ENCODE measurements around the gene MRPL54. TPM values are rescaled to one million over a fixed set of nuclear protein-coding genes. Genes with fewer than 3 reads are reported as not detected.

The MRPL54 gene
- polyA plus RNA-seq, 1 donor from 2014 or later: 74.7 TPM

DNA sequence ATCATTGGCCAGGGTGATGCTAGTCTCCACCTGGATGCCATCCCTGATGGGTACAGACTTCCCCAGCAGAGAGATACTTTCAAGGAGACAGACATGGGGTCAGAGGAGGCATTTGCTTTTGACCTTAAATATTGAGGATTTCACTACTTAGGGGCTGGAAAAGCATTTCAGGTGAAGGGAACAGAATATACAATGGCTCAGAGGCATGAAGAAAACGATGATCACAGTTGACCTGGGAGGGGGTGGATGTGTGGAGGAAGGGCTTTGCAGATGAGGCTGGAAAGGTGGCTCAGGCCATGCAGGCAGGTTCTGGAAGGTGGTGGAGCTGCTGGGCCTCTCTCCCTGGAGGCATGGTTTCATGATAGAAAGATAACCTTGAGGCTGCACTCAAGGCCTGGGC is 19.8 kb downstream of the MRPL54 start:
- TF ChIP-seq, protein P1, sequence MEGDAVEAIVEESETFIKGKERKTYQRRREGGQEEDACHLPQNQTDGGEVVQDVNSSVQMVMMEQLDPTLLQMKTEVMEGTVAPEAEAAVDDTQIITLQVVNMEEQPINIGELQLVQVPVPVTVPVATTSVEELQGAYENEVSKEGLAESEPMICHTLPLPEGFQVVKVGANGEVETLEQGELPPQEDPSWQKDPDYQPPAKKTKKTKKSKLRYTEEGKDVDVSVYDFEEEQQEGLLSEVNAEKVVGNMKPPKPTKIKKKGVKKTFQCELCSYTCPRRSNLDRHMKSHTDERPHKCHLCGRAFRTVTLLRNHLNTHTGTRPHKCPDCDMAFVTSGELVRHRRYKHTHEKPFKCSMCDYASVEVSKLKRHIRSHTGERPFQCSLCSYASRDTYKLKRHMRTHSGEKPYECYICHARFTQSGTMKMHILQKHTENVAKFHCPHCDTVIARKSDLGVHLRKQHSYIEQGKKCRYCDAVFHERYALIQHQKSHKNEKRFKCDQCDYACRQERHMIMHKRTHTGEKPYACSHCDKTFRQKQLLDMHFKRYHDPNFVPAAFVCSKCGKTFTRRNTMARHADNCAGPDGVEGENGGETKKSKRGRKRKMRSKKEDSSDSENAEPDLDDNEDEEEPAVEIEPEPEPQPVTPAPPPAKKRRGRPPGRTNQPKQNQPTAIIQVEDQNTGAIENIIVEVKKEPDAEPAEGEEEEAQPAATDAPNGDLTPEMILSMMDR (IDR thresholded peaks at IDR 0.05; ENCODE audit: poor library complexity, severe bottlenecking): no peak
- TF ChIP-seq RAD21 (conservative IDR thresholded peaks at IDR 0.05) (no peak), MXI1 (conservative IDR thresholded peaks at IDR 0.05; ENCODE audit: poor library complexity, severe bottlenecking) (no peak), TAF1 (IDR thresholded peaks at IDR 0.05; ENCODE audit: low read depth) (no peak)
- Histone ChIP-seq H3K79me2 (replicated peaks; ENCODE audit: insufficient read depth, low read length) (no peaks in the 10 kb centered on the region), H4K20me1 (ENCODE audit: insufficient read depth) (no peaks in the 10 kb centered on the region), H3K9ac (ENCODE audit: low read length) (no peak overlapping the region), H3K4me3 (ENCODE audit: low read length) (no peak overlapping the region), H3K9me2 (ENCODE audit: insufficient read depth, low read length) (no peaks in the 10 kb centered on the region), H3K9me3 (ENCODE audit: low read length) (peaks cover 5% of the 10 kb centered on the region), H3K27ac (ENCODE audit: low read length) (no peak overlapping the region), H3K27me3 (ENCODE audit: insufficient read depth, low read depth, low read length) (peaks cover 34% of the 10 kb centered on the region), H2AFZ (ENCODE audit: low read depth, low read length) (no peak overlapping the region), H3K36me3 (ENCODE audit: insufficient read depth, low read length) (no peaks in the 10 kb centered on the region), H3K4me2 (ENCODE audit: low read length) (no peak overlapping the region), H3F3A (ENCODE audit: insufficient read depth, low read length, poor library complexity, severe bottlenecking) (no peaks in the 10 kb centered on the region)

DNA sequence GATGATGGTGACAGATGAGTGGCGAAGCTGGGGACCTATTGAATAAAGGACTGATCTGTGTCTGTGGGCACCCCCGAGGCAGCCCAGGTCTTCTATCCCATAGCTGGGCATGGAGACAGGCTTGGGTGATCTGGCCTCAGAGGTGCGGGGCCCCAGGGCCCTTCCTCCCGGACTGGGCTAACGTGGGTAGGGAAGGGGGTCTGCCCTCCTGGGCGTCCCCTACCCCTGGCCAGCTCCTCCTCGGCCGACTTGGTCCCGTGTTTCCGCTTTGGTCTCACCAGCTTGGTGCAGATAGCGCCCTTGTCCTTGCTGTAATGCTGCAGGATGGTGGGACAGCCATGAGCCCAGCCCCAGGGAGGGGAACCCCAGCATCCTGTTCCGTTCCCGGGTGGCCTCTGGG is 20.4 kb downstream of the MRPL54 start:
- H3K4me2 ChIP-seq (ENCODE audit: low read length): no peak overlapping the region
- TF ChIP-seq EP300 (conservative IDR thresholded peaks at IDR 0.05; ENCODE audit: poor library complexity, severe bottlenecking) (no peak), EZH2 (IDR thresholded peaks at IDR 0.05; ENCODE audit: borderline replicate concordance, insufficient read depth, low read length, poor library complexity, severe bottlenecking) (no peak), SMC3 (conservative IDR thresholded peaks at IDR 0.05; ENCODE audit: poor library complexity) (no peak)
- no peaks in the 10 kb centered on the region for H3F3A ChIP-seq (ENCODE audit: insufficient read depth, low read length, poor library complexity, severe bottlenecking)
- no peaks in the 10 kb centered on the region for H3K9me2 ChIP-seq (ENCODE audit: insufficient read depth, low read length)
- H3K36me3 ChIP-seq (ENCODE audit: insufficient read depth, low read length): no peaks in the 10 kb centered on the region
- peaks cover 34% of the 10 kb centered on the region for H3K27me3 ChIP-seq (ENCODE audit: insufficient read depth, low read depth, low read length)
- peaks cover 5% of the 10 kb centered on the region for H3K9me3 ChIP-seq (ENCODE audit: low read length)
- H2AFZ ChIP-seq (ENCODE audit: low read depth, low read length): no peak overlapping the region
- no peak overlapping the region for H3K27ac ChIP-seq (ENCODE audit: low read length)
- H3K79me2 ChIP-seq (replicated peaks; ENCODE audit: insufficient read depth, low read length): no peaks in the 10 kb centered on the region
- no peak overlapping the region for H3K4me3 ChIP-seq (ENCODE audit: low read length)
- H3K9ac ChIP-seq (ENCODE audit: low read length): no peak overlapping the region
- no peaks in the 10 kb centered on the region for H4K20me1 ChIP-seq (ENCODE audit: insufficient read depth)

DNA sequence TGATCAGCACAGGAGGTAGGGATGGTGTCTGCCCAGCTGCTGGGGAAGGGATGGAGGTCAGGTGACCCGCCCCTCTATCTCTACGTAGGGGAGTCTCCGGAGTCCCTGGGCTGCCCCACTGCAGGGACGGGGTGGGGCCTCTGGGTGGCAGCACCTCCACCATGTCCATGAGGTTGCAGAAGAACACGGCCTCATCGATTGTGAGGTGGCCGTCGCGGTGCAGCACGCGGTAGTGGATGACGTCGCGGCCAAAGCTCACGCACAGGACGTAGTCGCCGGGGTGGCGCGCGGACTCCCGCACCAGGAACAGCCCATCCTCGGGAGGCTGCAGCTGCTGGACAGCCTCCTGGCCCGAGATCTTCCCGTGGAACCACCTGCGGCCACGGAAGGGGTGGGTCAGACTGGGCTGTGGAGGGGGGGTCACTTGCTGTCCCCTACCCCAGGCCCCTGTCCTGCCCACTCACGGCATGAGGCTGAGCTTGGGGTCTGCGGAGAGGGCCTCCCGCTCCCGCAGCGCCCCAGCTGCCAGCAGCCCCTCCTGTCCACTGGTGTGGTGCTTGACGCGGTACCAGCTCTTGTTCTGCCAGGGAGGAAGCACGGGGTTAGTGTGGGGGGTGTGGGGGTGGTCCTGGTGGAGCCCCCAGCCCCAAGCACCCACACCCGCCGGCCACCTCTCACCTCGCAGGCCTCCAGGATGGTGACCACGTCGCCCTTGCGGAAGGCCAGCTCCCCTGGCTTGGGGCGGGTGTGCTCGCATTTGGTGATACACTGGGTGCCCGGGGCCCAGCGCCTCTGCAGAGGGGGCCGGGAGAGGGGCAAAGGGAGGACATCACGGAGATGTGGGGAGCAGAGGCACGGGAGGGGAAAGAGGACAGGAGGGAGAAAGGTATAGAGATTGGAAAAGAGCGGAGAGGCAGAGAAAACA is 21.4 kb downstream of the MRPL54 start:
- no peak overlapping the region for H3K27ac ChIP-seq (ENCODE audit: low read length)
- peaks cover 5% of the 10 kb centered on the region for H3K9me3 ChIP-seq (ENCODE audit: low read length)

More for the DNA sequence above, 21.4 kb downstream of the MRPL54 start:
- Histone ChIP-seq H3K27me3 (ENCODE audit: insufficient read depth, low read depth, low read length) (peaks cover 34% of the 10 kb centered on the region), H4K20me1 (ENCODE audit: insufficient read depth) (no peaks in the 10 kb centered on the region), H3K9ac (ENCODE audit: low read length) (no peak overlapping the region), H2AFZ (ENCODE audit: low read depth, low read length) (no peak overlapping the region), H3K36me3 (ENCODE audit: insufficient read depth, low read length) (no peaks in the 10 kb centered on the region), H3K4me3 (ENCODE audit: low read length) (no peak overlapping the region), H3K79me2 (replicated peaks; ENCODE audit: insufficient read depth, low read length) (no peaks in the 10 kb centered on the region), H3F3A (ENCODE audit: insufficient read depth, low read length, poor library complexity, severe bottlenecking) (no peaks in the 10 kb centered on the region), H3K9me2 (ENCODE audit: insufficient read depth, low read length) (no peaks in the 10 kb centered on the region), H3K4me2 (ENCODE audit: low read length) (no peak overlapping the region)
- TF ChIP-seq, protein P2, sequence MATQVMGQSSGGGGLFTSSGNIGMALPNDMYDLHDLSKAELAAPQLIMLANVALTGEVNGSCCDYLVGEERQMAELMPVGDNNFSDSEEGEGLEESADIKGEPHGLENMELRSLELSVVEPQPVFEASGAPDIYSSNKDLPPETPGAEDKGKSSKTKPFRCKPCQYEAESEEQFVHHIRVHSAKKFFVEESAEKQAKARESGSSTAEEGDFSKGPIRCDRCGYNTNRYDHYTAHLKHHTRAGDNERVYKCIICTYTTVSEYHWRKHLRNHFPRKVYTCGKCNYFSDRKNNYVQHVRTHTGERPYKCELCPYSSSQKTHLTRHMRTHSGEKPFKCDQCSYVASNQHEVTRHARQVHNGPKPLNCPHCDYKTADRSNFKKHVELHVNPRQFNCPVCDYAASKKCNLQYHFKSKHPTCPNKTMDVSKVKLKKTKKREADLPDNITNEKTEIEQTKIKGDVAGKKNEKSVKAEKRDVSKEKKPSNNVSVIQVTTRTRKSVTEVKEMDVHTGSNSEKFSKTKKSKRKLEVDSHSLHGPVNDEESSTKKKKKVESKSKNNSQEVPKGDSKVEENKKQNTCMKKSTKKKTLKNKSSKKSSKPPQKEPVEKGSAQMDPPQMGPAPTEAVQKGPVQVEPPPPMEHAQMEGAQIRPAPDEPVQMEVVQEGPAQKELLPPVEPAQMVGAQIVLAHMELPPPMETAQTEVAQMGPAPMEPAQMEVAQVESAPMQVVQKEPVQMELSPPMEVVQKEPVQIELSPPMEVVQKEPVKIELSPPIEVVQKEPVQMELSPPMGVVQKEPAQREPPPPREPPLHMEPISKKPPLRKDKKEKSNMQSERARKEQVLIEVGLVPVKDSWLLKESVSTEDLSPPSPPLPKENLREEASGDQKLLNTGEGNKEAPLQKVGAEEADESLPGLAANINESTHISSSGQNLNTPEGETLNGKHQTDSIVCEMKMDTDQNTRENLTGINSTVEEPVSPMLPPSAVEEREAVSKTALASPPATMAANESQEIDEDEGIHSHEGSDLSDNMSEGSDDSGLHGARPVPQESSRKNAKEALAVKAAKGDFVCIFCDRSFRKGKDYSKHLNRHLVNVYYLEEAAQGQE (IDR thresholded peaks at IDR 0.05; ENCODE audit: borderline replicate concordance): no peak
- TF ChIP-seq, protein P1 (IDR thresholded peaks at IDR 0.05; ENCODE audit: poor library complexity, severe bottlenecking): no peak
- TF ChIP-seq POLR2AphosphoS5 (IDR thresholded peaks at IDR 0.05) (no peak), RAD21 (conservative IDR thresholded peaks at IDR 0.05) (no peak), MXI1 (conservative IDR thresholded peaks at IDR 0.05; ENCODE audit: poor library complexity, severe bottlenecking) (no peak), EP300 (conservative IDR thresholded peaks at IDR 0.05; ENCODE audit: poor library complexity, severe bottlenecking) (no peak), TAF1 (IDR thresholded peaks at IDR 0.05; ENCODE audit: low read depth) (no peak), EZH2 (IDR thresholded peaks at IDR 0.05; ENCODE audit: borderline replicate concordance, insufficient read depth, low read length, poor library complexity, severe bottlenecking) (no peak), SMC3 (conservative IDR thresholded peaks at IDR 0.05; ENCODE audit: poor library complexity) (no peak)

All from neural cell (in vitro differentiated cells).